ENCODE data around the gene AGBL1. TPM values are rescaled to one million over a fixed set of nuclear protein-coding genes. Genes with fewer than 3 reads are reported as not detected.

Gene AGBL1
- total RNA-seq, 6 experiments from 2014 or later, result not detected

- H3K4me1 ChIP-seq, result no peaks in the 10 kb centered on the region
- H3K9me3 ChIP-seq, result no peaks in the 10 kb centered on the region
- H3K4me3 ChIP-seq, result no peak overlapping the region
- TF ChIP-seq POLR2A (IDR thresholded peaks at IDR 0.05), result no peak
- TF ChIP-seq CTCF (IDR thresholded peaks at IDR 0.05), result no peak
- intact Hi-C loops (cut with DNase I), result no loop called here
- H3K27me3 ChIP-seq, result no peaks in the 10 kb centered on the region
- DNase-seq (no peak), ATAC-seq (no peak)
- WGBS (ENCODE audit: insufficient coverage, low coverage, low lambda C conversion rate, missing lambda C conversion rate), result 36% methylated on average over 3 of the region's 4 CpGs
- no peak overlapping the region for H3K27ac ChIP-seq
- H3K36me3 ChIP-seq, result no peaks in the 10 kb centered on the region
Measured at GRCh38 chr15:86540840-86541467, 461.3 kb downstream of the AGBL1 start.

- ATAC-seq (no peak), DNase-seq (no peak)
- Histone ChIP-seq H3K27me3 (no peaks in the 10 kb centered on the region), H3K4me1 (no peaks in the 10 kb centered on the region), H3K27ac (no peak overlapping the region), H3K4me3 (no peak overlapping the region), H3K9me3 (no peaks in the 10 kb centered on the region), H3K36me3 (no peaks in the 10 kb centered on the region)
- intact Hi-C loops (cut with DNase I), result no loop called here
- TF ChIP-seq POLR2A (IDR thresholded peaks at IDR 0.05) (no peak), CTCF (IDR thresholded peaks at IDR 0.05) (no peak)
- 40% methylated on average over 1 of the region's 1 CpG for WGBS (ENCODE audit: insufficient coverage, low coverage, low lambda C conversion rate, missing lambda C conversion rate)
Measured at GRCh38 chr15:86541540-86541939, 461.9 kb downstream of the AGBL1 start.

- Histone ChIP-seq H3K27ac (no peak overlapping the region), H3K36me3 (no peaks in the 10 kb centered on the region), H3K9me3 (no peaks in the 10 kb centered on the region), H3K4me1 (no peaks in the 10 kb centered on the region), H3K27me3 (no peaks in the 10 kb centered on the region), H3K4me3 (no peak overlapping the region)
- WGBS (ENCODE audit: insufficient coverage, low coverage, low lambda C conversion rate, missing lambda C conversion rate), result 36% methylated on average over 1 of the region's 1 CpG
- intact Hi-C loops (cut with DNase I), result no loop called here
- no peak for ATAC-seq
- DNase-seq, result no peak
- TF ChIP-seq POLR2A (IDR thresholded peaks at IDR 0.05) (no peak), CTCF (IDR thresholded peaks at IDR 0.05) (no peak)
Measured at GRCh38 chr15:86550075-86550474, 470.4 kb downstream of the AGBL1 start.

GRCh38 chr15:86553108-86553507, 473.4 kb downstream of the AGBL1 start:
- H3K4me1 ChIP-seq, result no peaks in the 10 kb centered on the region
- no peaks in the 10 kb centered on the region for H3K27me3 ChIP-seq
- no peak overlapping the region for H3K4me3 ChIP-seq
- TF ChIP-seq POLR2A (IDR thresholded peaks at IDR 0.05) (no peak), CTCF (IDR thresholded peaks at IDR 0.05) (no peak)
- H3K36me3 ChIP-seq, result no peaks in the 10 kb centered on the region
- DNase-seq (no peak), ATAC-seq (no peak)
- no peak overlapping the region for H3K27ac ChIP-seq
- H3K9me3 ChIP-seq, result no peaks in the 10 kb centered on the region
- WGBS (ENCODE audit: insufficient coverage, low coverage, low lambda C conversion rate, missing lambda C conversion rate), result 67% methylated on average over 1 of the region's 1 CpG
- intact Hi-C loops (cut with DNase I), result no loop called here

GRCh38 chr15:86555098-86555497, 475.4 kb downstream of the AGBL1 start:
- DNase-seq (no peak), ATAC-seq (no peak)
- Histone ChIP-seq H3K9me3 (no peaks in the 10 kb centered on the region), H3K27ac (no peak overlapping the region), H3K4me3 (no peak overlapping the region), H3K4me1 (no peaks in the 10 kb centered on the region), H3K36me3 (no peaks in the 10 kb centered on the region), H3K27me3 (no peaks in the 10 kb centered on the region)
- TF ChIP-seq CTCF (IDR thresholded peaks at IDR 0.05) (no peak), POLR2A (IDR thresholded peaks at IDR 0.05) (no peak)
- intact Hi-C loops (cut with DNase I), result no loop called here
- 49% methylated on average over 2 of the region's 2 CpGs for WGBS (ENCODE audit: insufficient coverage, low coverage, low lambda C conversion rate, missing lambda C conversion rate)

Measured in right lobe of liver (tissue), 6 donors.